ENCODE results near the gene IL13RA1. TPM values are rescaled to one million over a fixed set of nuclear protein-coding genes. Genes with fewer than 3 reads are reported as not detected.

IL13RA1 gene
- total RNA-seq: 10 to 100 TPM; 42.1 to 57.6 (median 52.0) TPM
- polyA plus RNA-seq: 10 to 100 TPM; 33.6 to 52.4 (median 37.0) TPM

GRCh38 chrX:118726887-118727685, at the start of gene IL13RA1:
Gene IL13RA1, plus strand, starts transcription at chrX:118727606. Its CDS starts 33 bp downstream, at chrX:118727639.
- 1 to 4% methylated on average over 56 of the region's 56 CpGs for WGBS, 2 donors
- Histone ChIP-seq H3K4me3 (peak within 1 kb of the TSS; percentile 55 to 85 (median 82)), H3K4me1 (peaks cover 0 to 47% (median 20%) of the 10 kb centered on the region in 4 donors), H3K27me3 (no peaks in the 10 kb centered on the region), H3K9me3 (no peaks in the 10 kb centered on the region), H3K36me3 (no peaks in the 10 kb centered on the region), H3K27ac (peak within 1 kb of the TSS; percentile 91 to 98 (median 94))
- DNase-seq: peak; percentile 90
- intact Hi-C loops (cut with DNase I): loop anchor here (5.0 kb wide), 1 partner anchor 230 kb away; the partner anchor contains the start of gene DOCK11
- no peak for TF ChIP-seq EP300 (IDR thresholded peaks at IDR 0.05)
- TF ChIP-seq POLR2AphosphoS5 (IDR thresholded peaks at IDR 0.05): peak; percentile 33 to 75 (median 72)
- no peak for TF ChIP-seq CTCF (IDR thresholded peaks at IDR 0.05)
- TF ChIP-seq POLR2A (IDR thresholded peaks at IDR 0.05): peak in 1 of 2 donors; percentile 26

DNA sequence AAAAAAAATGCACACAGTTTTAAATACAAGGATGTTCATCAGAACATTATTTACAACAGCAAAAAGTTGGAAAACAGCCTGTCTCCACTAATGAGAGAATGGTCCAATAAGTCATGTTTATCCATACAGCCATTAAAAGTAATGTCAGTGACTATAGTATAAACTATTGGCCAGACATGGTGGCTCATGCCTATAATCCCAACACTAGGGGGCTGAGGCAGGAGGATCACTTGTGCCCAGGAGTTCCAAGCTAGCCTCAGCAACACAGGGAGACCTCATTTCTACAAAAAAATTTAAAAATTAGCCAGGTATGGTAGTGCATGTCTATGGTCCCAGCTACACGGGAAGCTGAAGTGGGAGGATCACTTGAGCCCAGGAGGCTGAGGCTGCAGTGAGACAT, 48.1 kb upstream of the IL13RA1 start:
- peaks cover 0 to 23% (median 1%) of the 10 kb centered on the region in 4 donors for H3K36me3 ChIP-seq
- no peak for TF ChIP-seq CTCF (IDR thresholded peaks at IDR 0.05)
- TF ChIP-seq POLR2A (IDR thresholded peaks at IDR 0.05): no peak
- TF ChIP-seq EP300 (IDR thresholded peaks at IDR 0.05): no peak
- TF ChIP-seq POLR2AphosphoS5 (IDR thresholded peaks at IDR 0.05): no peak
- no peaks in the 10 kb centered on the region for H3K9me3 ChIP-seq
- intact Hi-C loops (cut with DNase I): no loop called here
- H3K4me3 ChIP-seq: no peak overlapping the region
- H3K4me1 ChIP-seq: no peaks in the 10 kb centered on the region
- no peak for DNase-seq
- no peaks in the 10 kb centered on the region for H3K27me3 ChIP-seq
- 92 to 96% methylated on average over 1 of the region's 1 CpG for WGBS, 2 donors
- no peak overlapping the region for H3K27ac ChIP-seq

DNA sequence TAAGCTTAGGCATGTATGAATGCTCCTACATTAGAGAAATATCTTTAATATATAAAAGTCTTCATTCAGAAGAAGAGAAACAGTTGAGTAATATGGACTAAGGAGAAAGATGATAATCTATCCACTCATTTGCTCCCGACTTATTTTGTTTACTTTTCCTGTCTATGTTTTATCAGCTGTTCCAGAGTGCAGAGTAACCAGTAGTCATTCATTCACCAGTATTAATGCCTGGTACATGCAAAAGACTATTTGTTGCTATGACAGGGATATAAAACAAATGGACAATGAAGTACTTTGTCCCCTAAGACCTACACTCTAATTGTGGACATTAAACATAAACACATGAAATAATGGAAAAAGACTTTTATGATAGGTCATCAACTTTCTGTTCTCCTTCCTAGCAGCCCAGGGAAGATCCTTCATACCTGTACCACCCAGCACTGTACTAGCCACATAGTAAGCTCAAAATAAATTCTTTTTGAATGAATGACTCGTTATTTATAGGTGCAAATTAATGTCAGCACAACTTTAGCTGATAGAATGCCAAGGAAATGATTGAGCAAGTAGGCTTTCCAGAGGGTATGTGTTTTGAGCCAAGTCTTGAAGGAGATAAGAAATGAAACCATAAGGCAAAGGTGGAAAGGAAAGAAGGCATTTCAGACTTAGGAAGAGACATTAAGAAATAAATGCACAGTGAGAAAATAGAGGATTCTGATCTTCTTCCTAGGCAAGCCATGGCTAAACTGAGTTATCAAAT, 45.0 kb upstream of the IL13RA1 start:
- WGBS, 2 donors: 18 to 55% methylated on average over 2 of the region's 2 CpGs
- DNase-seq: no peak
- peaks cover 0 to 9% (median 1%) of the 10 kb centered on the region in 4 donors for H3K36me3 ChIP-seq
- H3K27me3 ChIP-seq: no peaks in the 10 kb centered on the region
- no peaks in the 10 kb centered on the region for H3K4me1 ChIP-seq
- TF ChIP-seq POLR2AphosphoS5 (IDR thresholded peaks at IDR 0.05) (no peak), POLR2A (IDR thresholded peaks at IDR 0.05) (no peak), CTCF (IDR thresholded peaks at IDR 0.05) (no peak), EP300 (IDR thresholded peaks at IDR 0.05) (no peak)
- no peak overlapping the region for H3K27ac ChIP-seq
- H3K9me3 ChIP-seq: no peaks in the 10 kb centered on the region
- intact Hi-C loops (cut with DNase I): no loop called here
- H3K4me3 ChIP-seq: no peak overlapping the region

DNA sequence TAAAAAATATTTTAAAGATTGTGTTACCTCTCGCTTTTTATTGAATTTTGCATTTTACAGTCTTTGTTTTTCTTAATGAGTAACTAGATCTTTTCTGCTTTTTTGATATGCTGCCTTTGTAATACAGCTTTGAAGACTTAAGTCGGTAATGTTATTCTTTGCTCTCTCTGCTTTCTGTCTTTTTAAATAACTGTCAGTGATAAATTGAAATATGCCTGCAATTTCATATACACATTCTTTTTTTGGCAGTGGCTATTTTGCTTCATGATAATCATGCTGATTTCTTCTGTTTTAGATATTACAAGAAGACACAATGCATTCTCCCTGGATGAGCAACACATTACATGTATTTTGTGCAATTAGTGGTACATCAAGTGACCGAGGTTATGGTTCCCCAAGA, 42.0 kb upstream of the IL13RA1 start:
- no peak overlapping the region for H3K27ac ChIP-seq
- intact Hi-C loops (cut with DNase I): no loop called here

More for the DNA sequence above, 42.0 kb upstream of the IL13RA1 start:
- WGBS, 2 donors: 40 to 74% methylated on average over 3 of the region's 3 CpGs
- Histone ChIP-seq H3K36me3 (peaks cover 0 to 7% (median 0%) of the 10 kb centered on the region in 4 donors), H3K4me3 (no peak overlapping the region), H3K9me3 (no peaks in the 10 kb centered on the region), H3K4me1 (no peaks in the 10 kb centered on the region), H3K27me3 (no peaks in the 10 kb centered on the region)
- TF ChIP-seq EP300 (IDR thresholded peaks at IDR 0.05): no peak
- no peak for TF ChIP-seq POLR2AphosphoS5 (IDR thresholded peaks at IDR 0.05)
- TF ChIP-seq POLR2A (IDR thresholded peaks at IDR 0.05): no peak
- no peak for TF ChIP-seq CTCF (IDR thresholded peaks at IDR 0.05)
- DNase-seq: no peak

Measured in sigmoid colon (tissue), 7 donors.